Activated gamma-delta T cell (primary cell): ENCODE data around the gene RASEF.

ENCODE experiments used
- DNase-seq: peaks from one replicate; lab custom pipeline; 2025; lab: John Stamatoyannopoulos, UW

The RASEF gene

DNA sequence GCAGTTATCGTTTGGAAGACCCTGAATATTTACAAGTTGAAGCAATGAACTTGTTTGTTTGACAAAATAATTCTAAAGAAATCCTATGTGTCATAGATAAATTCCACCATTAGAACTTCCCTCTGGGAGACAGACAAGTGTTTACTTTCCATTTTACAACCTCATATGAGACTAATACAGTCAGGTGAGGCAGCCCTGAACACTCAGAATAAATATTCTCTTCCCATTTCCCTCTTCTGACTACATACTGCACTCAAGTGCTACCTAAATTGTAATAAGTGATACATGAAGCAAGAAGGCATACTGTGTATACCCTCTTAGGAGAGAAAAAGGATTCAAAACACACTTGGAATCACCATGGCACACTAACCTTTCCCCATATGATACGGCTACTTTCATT, 6.8 kb downstream of the RASEF start:
- DNase-seq = no peak

DNA sequence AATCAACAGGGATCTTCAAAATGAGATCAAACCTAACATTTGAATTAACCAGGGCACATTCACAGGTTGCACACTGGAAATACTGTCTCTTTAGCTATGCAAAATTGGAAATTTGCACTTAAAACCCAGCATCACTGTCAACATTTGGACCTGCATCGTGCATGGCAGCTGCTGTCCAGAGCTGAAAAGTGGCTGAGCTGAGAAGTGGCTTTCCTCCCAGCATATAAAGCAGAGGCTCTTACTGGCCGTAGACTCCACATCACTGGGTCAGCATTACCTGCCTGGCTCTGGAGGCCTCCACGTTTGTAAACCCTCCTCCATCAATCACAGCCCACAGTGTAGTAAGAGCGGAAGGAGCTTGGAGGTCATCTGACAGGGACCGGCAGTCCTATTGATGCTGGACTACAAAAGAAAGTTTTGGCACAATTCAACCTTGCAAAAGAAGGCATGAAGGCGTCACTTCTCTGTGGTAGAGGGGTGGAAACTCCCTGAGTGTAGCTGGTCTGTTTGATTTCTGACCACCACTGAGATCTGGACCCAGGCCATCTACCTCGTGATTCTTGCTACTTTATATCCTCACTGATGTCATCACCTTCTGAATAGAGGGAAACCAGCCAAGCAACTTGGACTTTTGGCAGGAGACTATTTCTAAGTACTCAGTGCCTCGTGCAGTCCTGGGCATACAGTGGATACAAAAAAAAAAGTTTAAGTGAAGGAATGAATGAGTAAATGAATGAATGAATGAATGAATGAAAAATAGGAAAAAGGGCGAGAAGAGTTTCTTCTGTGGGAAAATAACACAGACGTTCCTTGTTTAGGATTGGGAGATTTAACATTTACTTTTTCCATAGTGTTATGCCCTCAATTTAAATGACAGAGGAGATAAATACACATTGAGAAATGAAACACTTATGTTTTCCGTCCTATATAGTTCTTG, 14.8 kb downstream of the RASEF start:
- no peak for DNase-seq

DNA sequence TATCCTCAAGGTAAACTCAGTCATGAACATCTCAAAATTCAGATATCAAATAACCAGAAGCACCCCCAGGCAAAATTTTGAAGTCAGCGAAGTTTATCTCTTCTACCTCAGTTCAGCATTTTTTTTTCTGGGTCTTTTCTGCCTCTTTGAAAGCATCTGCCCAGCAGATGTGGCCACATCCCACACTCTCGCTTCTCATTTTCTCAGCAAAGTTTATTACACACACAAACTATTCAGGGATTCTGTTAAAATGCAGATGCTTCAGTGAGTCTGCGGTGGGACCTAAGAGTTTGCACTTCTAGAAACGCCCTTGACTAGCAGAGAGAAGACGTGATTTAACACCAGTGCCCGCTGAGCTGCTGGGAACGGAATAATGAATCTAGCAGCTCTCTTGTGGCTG, 19.3 kb downstream of the RASEF start:
- no peak for DNase-seq

DNA sequence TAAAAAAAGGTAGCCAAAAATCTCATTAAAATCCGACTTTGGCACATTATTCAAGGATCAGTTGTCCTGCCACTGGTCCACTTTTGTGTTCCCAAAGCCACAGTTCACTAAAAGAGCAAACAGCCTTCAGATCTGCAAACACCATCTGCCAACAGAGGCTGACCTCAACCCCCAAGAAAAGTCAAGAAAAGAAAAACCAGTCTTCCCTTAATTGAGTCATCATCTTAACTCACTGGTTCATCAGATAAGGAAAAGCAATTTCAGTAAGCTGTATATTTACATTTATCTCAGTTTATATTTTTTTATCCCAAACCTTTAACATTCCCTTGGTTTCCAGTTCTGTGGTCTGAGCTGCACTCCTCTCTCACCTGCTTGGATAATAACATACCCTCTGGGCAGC, 21.2 kb downstream of the RASEF start:
- no peak for DNase-seq

DNA sequence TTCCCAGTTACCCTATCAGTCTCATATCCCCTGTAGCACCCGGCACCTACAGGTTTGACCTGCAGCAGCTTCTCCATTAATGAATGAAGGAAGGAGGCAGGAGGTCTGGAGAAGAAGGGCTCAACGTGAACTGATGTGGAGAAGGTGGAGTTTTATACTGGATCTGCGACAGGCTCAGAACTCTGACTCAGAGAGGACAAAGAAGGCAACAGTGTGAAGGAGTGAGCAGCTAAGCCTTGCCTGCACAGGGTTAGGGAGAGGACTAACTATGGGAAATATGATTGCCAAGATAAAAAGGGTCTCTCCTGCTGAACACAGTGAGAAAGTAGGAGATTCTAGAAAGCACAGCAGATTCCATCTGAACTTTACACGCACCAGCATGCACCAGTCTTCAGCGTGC, 23.6 kb downstream of the RASEF start:
- no peak for DNase-seq

GRCh38 chr9:83036043-83036442, 26.9 kb downstream of the RASEF start:
- no peak for DNase-seq

- no peak for DNase-seq
These were observed 27.8 kb downstream of the RASEF start for GRCh38 chr9:83035143-83035542.

DNA sequence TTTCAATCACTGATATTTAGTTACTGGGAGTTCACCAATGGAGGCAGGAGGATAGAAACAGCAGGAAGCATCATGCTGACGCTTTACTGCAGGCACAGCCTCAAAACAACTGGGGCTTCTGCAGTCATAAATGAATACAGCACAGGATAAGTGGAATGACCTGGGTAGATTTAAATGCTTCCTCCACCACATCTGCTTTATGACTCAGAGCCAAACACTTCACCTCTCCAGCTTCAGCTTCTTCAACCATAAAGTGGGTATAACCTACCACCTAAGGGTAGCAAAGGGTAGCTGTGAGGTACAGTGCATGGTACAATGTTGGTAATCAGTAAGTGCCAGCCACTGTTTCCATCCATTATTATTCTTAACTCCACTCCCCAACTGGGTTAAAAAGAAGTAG, 28.4 kb downstream of the RASEF start:
- DNase-seq = no peak

DNA sequence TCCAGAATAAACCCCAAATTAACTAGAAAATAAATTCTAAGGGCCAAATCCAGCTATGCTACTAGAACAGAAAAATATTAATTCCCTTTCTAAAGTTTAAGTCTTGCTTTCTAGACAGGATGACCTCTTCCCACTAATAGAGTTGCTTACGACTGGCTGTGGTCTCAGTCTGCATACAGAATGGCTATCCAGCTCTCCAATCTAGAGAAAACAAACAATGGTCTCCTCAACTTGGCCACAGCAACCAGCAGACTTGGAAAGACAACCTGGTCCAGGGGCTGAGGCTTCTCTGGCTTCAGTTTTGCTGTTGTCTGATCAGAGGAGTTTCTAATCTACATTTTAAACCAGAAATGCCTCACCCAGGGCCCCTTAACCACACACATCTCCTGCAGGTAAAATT, 28.9 kb downstream of the RASEF start:
- no peak for DNase-seq

- DNase-seq = no peak
These were observed 30.8 kb downstream of the RASEF start for GRCh38 chr9:83032065-83032625.

DNA sequence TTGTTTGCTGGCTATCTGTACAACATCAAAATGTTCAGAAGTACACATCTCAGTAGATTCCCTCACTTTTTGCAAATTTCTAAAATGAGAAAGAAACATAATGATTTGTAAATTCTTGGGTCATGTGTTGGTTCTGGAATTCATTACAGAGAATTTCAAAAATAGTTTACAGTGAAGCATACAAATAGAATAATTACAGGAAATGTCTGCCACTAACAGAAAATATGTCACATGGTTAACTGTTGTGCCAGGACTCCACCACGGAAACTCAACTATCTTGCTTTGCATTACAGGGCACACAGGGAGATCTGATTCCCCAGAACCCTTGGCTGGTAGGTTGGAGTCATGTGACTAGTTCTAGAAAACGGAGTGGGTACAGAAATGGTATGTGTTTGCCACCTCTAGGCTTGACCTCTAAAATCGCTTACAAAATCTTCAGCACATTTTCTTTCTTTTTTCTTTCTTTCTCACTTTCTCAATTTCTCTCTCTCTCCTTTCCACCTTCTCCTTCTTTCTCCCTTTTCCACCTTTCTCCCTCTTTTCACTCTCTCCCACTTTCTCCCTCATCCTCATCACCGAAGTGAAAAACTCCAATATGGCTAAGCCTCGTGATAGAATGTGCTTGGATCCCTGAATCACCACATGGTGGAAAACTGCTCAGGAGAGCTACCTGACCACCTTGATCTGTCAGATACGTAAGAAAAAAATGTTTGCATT, 32.4 kb downstream of the RASEF start:
- DNase-seq = no peak

DNA sequence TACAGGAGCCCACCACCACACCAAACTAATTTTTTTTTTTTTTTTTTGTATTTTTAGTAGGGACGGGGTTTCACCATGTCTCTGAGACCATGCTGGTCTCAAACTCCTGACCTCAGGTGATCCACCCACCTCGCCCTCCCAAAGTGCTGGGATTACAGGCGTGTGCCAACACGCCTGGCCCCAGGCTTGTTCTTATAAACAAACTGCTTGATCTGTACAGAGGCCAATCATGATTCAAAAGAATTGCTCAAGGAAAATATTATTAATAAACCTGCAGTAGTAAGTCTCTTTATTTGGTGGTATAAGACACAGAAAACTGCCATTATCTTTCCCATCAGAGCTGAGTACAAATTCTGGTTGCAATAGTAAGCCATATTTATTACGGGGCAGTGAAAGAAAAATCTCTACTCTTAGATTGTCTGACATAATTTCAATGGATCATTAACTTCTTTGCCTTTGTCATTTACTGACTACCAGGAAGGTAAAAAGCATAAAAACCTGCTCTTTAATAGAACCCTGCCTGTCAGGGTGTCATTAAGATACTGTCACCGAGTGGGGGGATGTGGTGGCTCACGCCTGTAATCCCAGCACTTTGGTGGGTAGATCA, 33.3 kb downstream of the RASEF start:
- no peak for DNase-seq

- DNase-seq = no peak
These were observed 35.6 kb downstream of the RASEF start for GRCh38 chr9:83027153-83027891.

DNA sequence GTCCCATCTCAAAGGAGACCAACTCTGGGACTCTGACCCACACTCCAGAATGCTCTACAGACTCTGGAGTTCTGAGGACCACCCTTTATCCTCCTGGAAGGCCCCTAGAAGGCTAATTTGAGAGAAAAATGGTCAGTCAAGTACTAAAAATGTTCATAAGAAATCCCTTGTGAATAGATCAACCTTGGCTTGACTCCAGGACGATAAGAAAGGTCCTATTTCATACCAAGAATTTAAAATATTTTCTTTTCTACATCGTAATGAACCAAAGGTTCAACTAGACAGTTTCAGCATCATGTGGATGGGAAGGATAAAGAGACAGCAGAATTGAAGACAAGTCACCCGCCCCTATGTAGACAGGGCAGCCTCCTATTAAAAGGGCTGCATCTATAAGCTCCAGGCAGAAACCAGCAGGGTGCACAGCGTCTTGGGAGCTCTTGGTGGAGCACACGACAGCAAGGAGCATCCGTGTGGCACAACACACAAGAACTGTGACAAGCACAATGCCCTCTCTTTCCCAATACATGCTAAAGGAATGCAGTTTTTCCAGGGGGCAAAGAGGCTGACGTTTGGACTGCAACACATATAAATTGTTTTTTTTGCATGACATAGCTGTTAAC, 38.3 kb downstream of the RASEF start:
- no peak for DNase-seq

GRCh38 chr9:83023151-83023550, 39.8 kb downstream of the RASEF start:
- no peak for DNase-seq

GRCh38 chr9:83020864-83021263, 42.1 kb downstream of the RASEF start:
- DNase-seq = no peak

- no peak for DNase-seq
These were observed 42.6 kb downstream of the RASEF start for GRCh38 chr9:83020327-83020726.

- no peak for DNase-seq
These were observed 43.7 kb downstream of the RASEF start for GRCh38 chr9:83019246-83019645.

DNA sequence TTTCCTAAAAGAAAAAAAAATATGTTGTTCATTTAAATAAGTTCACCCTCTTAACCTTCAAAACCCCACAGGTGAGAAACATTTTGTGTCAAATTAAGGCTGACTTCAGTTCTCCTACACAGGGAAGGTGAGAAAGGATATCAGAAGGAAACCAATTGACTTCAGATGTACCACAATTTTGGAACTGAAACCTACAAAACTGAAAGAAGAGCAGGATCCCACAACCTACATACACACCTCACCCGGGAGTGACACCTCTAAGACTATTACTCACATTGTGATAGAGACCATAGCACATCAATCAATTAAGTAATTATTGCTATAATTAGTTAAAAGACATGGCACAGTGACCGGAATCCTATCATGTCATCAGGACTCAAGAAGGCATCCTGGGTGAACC, 47.0 kb downstream of the RASEF start:
- DNase-seq = no peak

- DNase-seq = no peak
These were observed 48.9 kb downstream of the RASEF start for GRCh38 chr9:83013867-83014605.
